ENCODE data around the gene LRP2. TPM values are rescaled to one million over a fixed set of nuclear protein-coding genes. Genes with fewer than 3 reads are reported as not detected.
"Not testable (repeated sequence)": the region's sequence is repeated elsewhere in the genome, so short reads cannot be mapped to it uniquely, and the experiment has no call there.

LRP2 gene
- total RNA-seq, 1 donor from 2014 or later = 29.4 TPM

DNA sequence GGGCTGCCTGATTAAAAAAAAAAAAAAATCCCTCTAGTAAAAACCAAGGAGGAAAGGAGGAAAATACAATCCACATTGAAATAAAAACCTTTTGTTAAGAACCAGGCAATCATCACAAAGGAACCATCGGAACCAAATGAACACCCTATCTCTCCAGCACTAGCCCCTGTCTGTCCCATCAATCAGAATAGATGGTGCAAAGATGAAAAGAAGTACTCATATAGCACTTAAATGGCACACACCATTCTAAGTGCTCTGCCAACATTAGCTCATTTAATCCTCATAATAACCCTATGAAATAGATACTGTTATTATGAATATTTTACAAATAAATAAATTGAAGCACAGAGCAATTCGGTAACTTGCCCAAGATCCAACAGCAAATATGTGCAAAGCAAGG lies 38.5 kb downstream of the LRP2 start:
- H3K4me3 Mint-ChIP-seq = no peak overlapping the region
- DNase-seq (ENCODE audit: low read depth, low spot score) = no peak
- no peaks in the 10 kb centered on the region for H3K27me3 Mint-ChIP-seq (ENCODE audit: low read depth)
- TF ChIP-seq, protein P1, sequence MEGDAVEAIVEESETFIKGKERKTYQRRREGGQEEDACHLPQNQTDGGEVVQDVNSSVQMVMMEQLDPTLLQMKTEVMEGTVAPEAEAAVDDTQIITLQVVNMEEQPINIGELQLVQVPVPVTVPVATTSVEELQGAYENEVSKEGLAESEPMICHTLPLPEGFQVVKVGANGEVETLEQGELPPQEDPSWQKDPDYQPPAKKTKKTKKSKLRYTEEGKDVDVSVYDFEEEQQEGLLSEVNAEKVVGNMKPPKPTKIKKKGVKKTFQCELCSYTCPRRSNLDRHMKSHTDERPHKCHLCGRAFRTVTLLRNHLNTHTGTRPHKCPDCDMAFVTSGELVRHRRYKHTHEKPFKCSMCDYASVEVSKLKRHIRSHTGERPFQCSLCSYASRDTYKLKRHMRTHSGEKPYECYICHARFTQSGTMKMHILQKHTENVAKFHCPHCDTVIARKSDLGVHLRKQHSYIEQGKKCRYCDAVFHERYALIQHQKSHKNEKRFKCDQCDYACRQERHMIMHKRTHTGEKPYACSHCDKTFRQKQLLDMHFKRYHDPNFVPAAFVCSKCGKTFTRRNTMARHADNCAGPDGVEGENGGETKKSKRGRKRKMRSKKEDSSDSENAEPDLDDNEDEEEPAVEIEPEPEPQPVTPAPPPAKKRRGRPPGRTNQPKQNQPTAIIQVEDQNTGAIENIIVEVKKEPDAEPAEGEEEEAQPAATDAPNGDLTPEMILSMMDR (conservative IDR thresholded peaks at IDR 0.05) = no peak
- H3K27ac Mint-ChIP-seq (ENCODE audit: unreplicated experiment) = no peak overlapping the region
- H3K36me3 Mint-ChIP-seq (ENCODE audit: low read depth) = peaks cover 10% of the 10 kb centered on the region
- H3K9me3 Mint-ChIP-seq = no peaks in the 10 kb centered on the region
- peaks cover 33% of the 10 kb centered on the region for H3K4me1 Mint-ChIP-seq

DNA sequence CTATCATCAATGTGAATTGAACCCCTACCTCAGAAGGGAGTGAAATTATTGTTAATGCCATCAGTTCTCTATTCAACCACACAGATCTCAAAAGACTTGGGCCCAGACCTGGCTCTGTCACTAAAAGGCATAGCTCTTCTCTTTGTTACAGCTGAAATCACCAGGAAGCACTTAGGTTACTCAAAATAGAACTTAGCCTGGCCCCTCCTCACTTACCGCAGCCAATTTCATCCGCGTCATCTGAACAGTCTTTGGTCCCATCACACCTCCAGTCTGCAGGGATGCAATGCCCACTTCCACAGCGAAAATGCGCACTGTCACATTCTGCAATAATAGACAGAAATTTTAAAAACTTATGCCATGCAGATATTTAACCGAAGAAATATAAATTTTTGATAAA lies 41.8 kb downstream of the LRP2 start:
- TF ChIP-seq, protein P1 (conservative IDR thresholded peaks at IDR 0.05) = no peak

DNA sequence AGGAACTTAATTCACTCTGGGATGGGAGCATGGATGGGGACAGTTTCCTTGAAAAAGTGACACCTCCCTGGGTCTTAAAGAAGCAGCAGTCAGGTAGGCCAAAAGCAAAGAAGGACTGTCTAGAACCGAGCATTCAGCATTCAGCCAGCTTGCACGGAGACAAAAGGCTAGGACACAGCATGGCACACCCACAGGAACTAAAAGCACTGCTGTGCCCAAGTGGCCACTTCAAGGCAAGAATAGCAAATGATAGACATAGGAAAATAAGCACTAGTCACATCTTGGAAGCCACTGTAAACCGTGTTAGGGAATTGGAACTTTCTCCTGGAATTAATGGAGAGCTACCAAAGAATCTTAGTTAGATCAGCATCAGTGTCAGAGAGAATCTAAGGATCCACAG lies 47.0 kb downstream of the LRP2 start:
- TF ChIP-seq, protein P1 (conservative IDR thresholded peaks at IDR 0.05) = no peak
- no peak for DNase-seq (ENCODE audit: low read depth, low spot score)
- H3K27me3 Mint-ChIP-seq (ENCODE audit: low read depth) = no peaks in the 10 kb centered on the region
- peaks cover 15% of the 10 kb centered on the region for H3K9me3 Mint-ChIP-seq
- peaks cover 1% of the 10 kb centered on the region for H3K4me1 Mint-ChIP-seq
- no peak overlapping the region for H3K4me3 Mint-ChIP-seq
- no peak overlapping the region for H3K27ac Mint-ChIP-seq (ENCODE audit: unreplicated experiment)
- peaks cover 44% of the 10 kb centered on the region for H3K36me3 Mint-ChIP-seq (ENCODE audit: low read depth)

More for the DNA sequence above, 41.8 kb downstream of the LRP2 start:
- Mint-ChIP-seq H3K27ac (ENCODE audit: unreplicated experiment) (no peak overlapping the region), H3K27me3 (ENCODE audit: low read depth) (no peaks in the 10 kb centered on the region), H3K36me3 (ENCODE audit: low read depth) (peaks cover 11% of the 10 kb centered on the region), H3K9me3 (no peaks in the 10 kb centered on the region), H3K4me3 (no peak overlapping the region), H3K4me1 (peaks cover 28% of the 10 kb centered on the region)
- DNase-seq (ENCODE audit: low read depth, low spot score) = no peak

DNA sequence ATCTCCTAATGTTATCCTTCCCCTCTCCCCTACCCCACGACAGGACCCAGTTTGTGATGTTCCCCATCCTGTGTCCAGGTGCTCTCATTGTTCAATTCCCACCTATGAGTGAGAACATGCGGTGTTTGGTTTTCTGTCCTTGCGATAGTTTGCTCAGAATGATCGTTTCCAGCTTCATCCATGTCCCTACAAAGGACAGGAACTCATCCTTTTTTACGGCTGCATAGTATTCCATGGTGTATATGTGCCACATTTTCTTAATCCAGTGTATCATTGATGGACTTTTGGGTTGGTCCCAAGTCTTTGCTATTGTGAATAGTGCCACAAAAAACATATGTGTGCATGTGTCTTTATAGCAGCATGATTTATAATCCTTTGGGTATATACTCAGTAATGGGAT lies 54.0 kb downstream of the LRP2 start:
- not testable (repeated sequence) for H3K4me3 Mint-ChIP-seq; H3K27ac Mint-ChIP-seq (ENCODE audit: unreplicated experiment); DNase-seq (ENCODE audit: low read depth, low spot score); H3K27me3 Mint-ChIP-seq (ENCODE audit: low read depth); H3K4me1 Mint-ChIP-seq
- H3K9me3 Mint-ChIP-seq = peaks cover 15% of the 10 kb centered on the region
- H3K36me3 Mint-ChIP-seq (ENCODE audit: low read depth) = peaks cover 37% of the 10 kb centered on the region

DNA sequence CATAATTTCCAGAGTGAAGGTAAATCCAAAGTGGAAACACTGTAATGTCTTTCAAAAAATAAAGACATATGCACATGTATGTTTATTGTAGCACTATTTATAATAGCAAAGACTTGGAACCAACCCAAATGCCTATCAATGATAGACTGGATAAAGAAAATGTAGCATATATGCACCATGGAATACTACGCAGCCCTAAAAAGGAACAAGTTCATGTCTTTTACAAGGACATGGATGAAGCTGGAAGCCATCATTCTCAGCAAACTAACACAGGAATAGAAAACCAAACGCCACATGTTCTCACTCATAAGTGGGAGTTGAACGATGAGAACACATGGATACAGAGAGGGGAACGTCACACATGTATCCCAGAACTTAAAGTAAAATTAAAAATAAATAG lies 57.6 kb downstream of the LRP2 start:
- H3K9me3 Mint-ChIP-seq; H3K27ac Mint-ChIP-seq (ENCODE audit: unreplicated experiment); DNase-seq (ENCODE audit: low read depth, low spot score); H3K4me3 Mint-ChIP-seq; H3K27me3 Mint-ChIP-seq (ENCODE audit: low read depth): not testable (repeated sequence)
- peaks cover 35% of the 10 kb centered on the region for H3K4me1 Mint-ChIP-seq
- H3K36me3 Mint-ChIP-seq (ENCODE audit: low read depth) = peaks cover 15% of the 10 kb centered on the region

DNA sequence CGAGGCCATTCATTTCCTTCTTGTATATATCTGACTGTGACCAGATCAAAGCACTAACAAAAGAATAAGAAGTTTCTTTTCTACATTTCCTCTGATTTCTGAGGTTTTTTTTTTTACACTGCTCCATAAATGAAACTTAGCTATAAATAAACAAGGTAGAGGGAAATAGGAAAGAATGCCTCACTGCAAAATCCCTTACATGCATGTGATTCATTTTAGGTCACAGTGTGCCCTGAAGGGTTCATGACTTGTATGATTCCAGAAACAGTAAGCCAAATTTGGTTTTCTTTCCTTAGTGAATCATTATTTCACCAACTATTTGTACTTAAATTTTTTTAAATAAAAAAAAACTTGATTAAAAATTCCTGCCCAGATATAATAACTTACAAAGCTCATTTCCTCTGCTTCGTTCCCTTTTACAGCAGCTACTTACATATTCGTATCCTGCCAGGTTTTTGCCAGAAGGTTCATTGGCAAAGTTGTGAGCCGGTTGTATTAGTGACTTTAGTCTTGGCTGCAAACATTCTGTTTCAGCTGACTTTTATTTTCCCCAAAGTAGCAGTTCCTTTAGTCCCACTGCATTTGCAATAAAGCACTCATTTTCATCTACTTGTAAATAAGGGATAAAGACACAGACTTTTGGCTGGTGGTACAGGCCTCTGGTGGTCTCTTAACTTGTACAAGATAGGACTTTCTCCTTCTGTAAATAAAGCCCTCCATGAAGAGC lies 58.6 kb downstream of the LRP2 start:
- H3K9me3 Mint-ChIP-seq = no peaks in the 10 kb centered on the region
- H3K27me3 Mint-ChIP-seq (ENCODE audit: low read depth) = no peaks in the 10 kb centered on the region
- peak overlapping the region; percentile 90 for H3K27ac Mint-ChIP-seq (ENCODE audit: unreplicated experiment)
- H3K4me3 Mint-ChIP-seq = peak overlapping the region; percentile 16
- peaks cover 15% of the 10 kb centered on the region for H3K36me3 Mint-ChIP-seq (ENCODE audit: low read depth)
- peaks cover 35% of the 10 kb centered on the region for H3K4me1 Mint-ChIP-seq
- DNase-seq (ENCODE audit: low read depth, low spot score) = no peak
- TF ChIP-seq, protein P1 (conservative IDR thresholded peaks at IDR 0.05) = no peak
